ENCODE results near the gene TMC6. TPM values are rescaled to one million over a fixed set of nuclear protein-coding genes. Genes with fewer than 3 reads are reported as not detected.

The TMC6 gene
- total and polyA plus RNA-seq, 4 donors = 7.7 to 61.9 (median 13.3) TPM

DNA sequence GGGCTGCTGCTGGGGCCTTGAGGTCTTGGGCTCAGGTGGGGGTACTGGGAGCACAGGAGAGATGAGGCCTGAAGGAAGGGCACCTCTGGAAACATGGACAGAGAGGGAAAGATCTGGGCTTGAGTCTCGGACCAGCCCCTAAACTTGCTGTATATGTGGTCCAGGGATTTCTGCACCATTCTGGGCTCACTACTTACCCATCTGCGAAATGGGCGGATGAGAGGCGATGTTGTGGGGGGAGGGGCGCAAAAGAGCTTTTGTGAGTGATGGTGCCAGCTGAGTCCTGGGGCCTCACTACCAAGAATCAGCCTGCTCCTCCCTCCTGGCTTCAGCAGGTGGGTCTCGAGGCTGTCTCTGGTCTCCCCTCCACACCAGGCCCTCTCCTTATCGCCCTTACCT lies 17.9 kb upstream of the TMC6 start:
- peak; percentile 48 for DNase-seq (ENCODE audit: low spot score)
- Histone ChIP-seq H3K27me3 (ENCODE audit: control insufficient read depth in 4 of 4, insufficient read depth in 4 of 4, low read length in 3 of 4) (no peaks in the 10 kb centered on the region), H3K4me1 (ENCODE audit: control insufficient read depth in 4 of 4, insufficient read depth in 4 of 4, low read length in 3 of 4) (peaks cover 4 to 23% (median 16%) of the 10 kb centered on the region in 4 donors), H3K36me3 (ENCODE audit: control insufficient read depth in 4 of 4, insufficient read depth in 3 of 4, low read depth in 1 of 4, low read length in 3 of 4) (no peaks in the 10 kb centered on the region), H3K9ac (ENCODE audit: low read depth in 1 of 2, low read length in 2 of 2) (no peak overlapping the region), H3K27ac (ENCODE audit: low read depth in 1 of 2, low read length in 2 of 2) (no peak overlapping the region), H3K9me3 (ENCODE audit: control insufficient read depth in 4 of 4, low read length in 3 of 4) (no peaks in the 10 kb centered on the region), H3K4me3 (ENCODE audit: low read depth in 1 of 3, low read length in 3 of 3) (no peak overlapping the region)
- 96% methylated on average over 7 of the region's 7 CpGs for WGBS
- TF ChIP-seq RXRA (IDR thresholded peaks at IDR 0.05) (no peak), HNF4A (conservative IDR thresholded peaks at IDR 0.05) (no peak), NR2F2 (IDR thresholded peaks at IDR 0.05) (no peak), CTCF (IDR thresholded peaks at IDR 0.05; ENCODE audit: low read depth, low read length, missing input control) (no peak), GABPA (IDR thresholded peaks at IDR 0.05 in 1 of 2, conservative IDR thresholded peaks at IDR 0.05 in 1 of 2) (no peak), SP1 (IDR thresholded peaks at IDR 0.05) (no peak), FOXA2 (IDR thresholded peaks at IDR 0.05) (no peak), FOXA1 (IDR thresholded peaks at IDR 0.05) (no peak), TAF1 (conservative IDR thresholded peaks at IDR 0.05) (no peak), HNF4G (IDR thresholded peaks at IDR 0.05) (no peak), EGR1 (IDR thresholded peaks at IDR 0.05; ENCODE audit: low read depth in 2 of 2) (no peak), MAX (IDR thresholded peaks at IDR 0.05) (no peak), YY1 (IDR thresholded peaks at IDR 0.05) (no peak), RAD21 (IDR thresholded peaks at IDR 0.05) (no peak), JUND (IDR thresholded peaks at IDR 0.05) (no peak), ZBTB33 (IDR thresholded peaks at IDR 0.05) (no peak)
- TF ChIP-seq, protein P1, sequence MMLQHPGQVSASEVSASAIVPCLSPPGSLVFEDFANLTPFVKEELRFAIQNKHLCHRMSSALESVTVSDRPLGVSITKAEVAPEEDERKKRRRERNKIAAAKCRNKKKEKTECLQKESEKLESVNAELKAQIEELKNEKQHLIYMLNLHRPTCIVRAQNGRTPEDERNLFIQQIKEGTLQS (IDR thresholded peaks at IDR 0.05) = no peak
- TF ChIP-seq, protein P2, sequence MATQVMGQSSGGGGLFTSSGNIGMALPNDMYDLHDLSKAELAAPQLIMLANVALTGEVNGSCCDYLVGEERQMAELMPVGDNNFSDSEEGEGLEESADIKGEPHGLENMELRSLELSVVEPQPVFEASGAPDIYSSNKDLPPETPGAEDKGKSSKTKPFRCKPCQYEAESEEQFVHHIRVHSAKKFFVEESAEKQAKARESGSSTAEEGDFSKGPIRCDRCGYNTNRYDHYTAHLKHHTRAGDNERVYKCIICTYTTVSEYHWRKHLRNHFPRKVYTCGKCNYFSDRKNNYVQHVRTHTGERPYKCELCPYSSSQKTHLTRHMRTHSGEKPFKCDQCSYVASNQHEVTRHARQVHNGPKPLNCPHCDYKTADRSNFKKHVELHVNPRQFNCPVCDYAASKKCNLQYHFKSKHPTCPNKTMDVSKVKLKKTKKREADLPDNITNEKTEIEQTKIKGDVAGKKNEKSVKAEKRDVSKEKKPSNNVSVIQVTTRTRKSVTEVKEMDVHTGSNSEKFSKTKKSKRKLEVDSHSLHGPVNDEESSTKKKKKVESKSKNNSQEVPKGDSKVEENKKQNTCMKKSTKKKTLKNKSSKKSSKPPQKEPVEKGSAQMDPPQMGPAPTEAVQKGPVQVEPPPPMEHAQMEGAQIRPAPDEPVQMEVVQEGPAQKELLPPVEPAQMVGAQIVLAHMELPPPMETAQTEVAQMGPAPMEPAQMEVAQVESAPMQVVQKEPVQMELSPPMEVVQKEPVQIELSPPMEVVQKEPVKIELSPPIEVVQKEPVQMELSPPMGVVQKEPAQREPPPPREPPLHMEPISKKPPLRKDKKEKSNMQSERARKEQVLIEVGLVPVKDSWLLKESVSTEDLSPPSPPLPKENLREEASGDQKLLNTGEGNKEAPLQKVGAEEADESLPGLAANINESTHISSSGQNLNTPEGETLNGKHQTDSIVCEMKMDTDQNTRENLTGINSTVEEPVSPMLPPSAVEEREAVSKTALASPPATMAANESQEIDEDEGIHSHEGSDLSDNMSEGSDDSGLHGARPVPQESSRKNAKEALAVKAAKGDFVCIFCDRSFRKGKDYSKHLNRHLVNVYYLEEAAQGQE (IDR thresholded peaks at IDR 0.05) = no peak
